ENCODE data around the gene SEMA4G.
"Not testable (repeated sequence)": the region's sequence is repeated elsewhere in the genome, so short reads cannot be mapped to it uniquely, and the experiment has no call there.

SEMA4G gene

GRCh38 chr10:100972115-100972903, 3.0 kb downstream of the SEMA4G start:
- no peak for DNase-seq

- no peak for DNase-seq
Measured at GRCh38 chr10:100972904-100973535, 3.7 kb downstream of the SEMA4G start.

GRCh38 chr10:100975397-100975796, 6.1 kb downstream of the SEMA4G start:
- DNase-seq: not testable (repeated sequence)

- DNase-seq: no peak
Measured at GRCh38 chr10:100976906-100977305, 7.6 kb downstream of the SEMA4G start.

GRCh38 chr10:100977436-100977835, 8.1 kb downstream of the SEMA4G start:
- DNase-seq: no peak

GRCh38 chr10:100978121-100978900, 9.0 kb downstream of the SEMA4G start:
- DNase-seq: no peak

GRCh38 chr10:100978901-100979195, 9.5 kb downstream of the SEMA4G start:
- no peak for DNase-seq

GRCh38 chr10:100979791-100980272, 10.5 kb downstream of the SEMA4G start:
- no peak for DNase-seq

- no peak for DNase-seq
Measured at GRCh38 chr10:100980311-100980710, 11.0 kb downstream of the SEMA4G start.

- DNase-seq: no peak
Measured at GRCh38 chr10:100980711-100981110, 11.4 kb downstream of the SEMA4G start.

GRCh38 chr10:100981178-100981772, 12.0 kb downstream of the SEMA4G start:
- DNase-seq: no peak

- DNase-seq: no peak
Measured at GRCh38 chr10:100982916-100983830, 13.9 kb downstream of the SEMA4G start.

GRCh38 chr10:100983868-100984671, 14.8 kb downstream of the SEMA4G start:
- no peak for DNase-seq

- no peak for DNase-seq
Measured at GRCh38 chr10:100984672-100985177, 15.4 kb downstream of the SEMA4G start.

- no peak for DNase-seq
Measured at GRCh38 chr10:100985336-100985735, 16.0 kb downstream of the SEMA4G start.

- DNase-seq: no peak
Measured at GRCh38 chr10:100986623-100986951, 17.3 kb downstream of the SEMA4G start.

- peak; percentile 78 for DNase-seq
Measured at GRCh38 chr10:100986952-100987684, 17.8 kb downstream of the SEMA4G start, which contains the start of the genes MRPL43 and TWNK. Gene MRPL43 (minus strand): TSS chr10:100987497. CDS start chr10:100987443, 54 bp downstream. Gene TWNK (plus strand): TSS chr10:100987543. CDS start chr10:100988211, 668 bp downstream.

GRCh38 chr10:100987685-100988049, 18.4 kb downstream of the SEMA4G start:
- no peak for DNase-seq

- DNase-seq: no peak
Measured at GRCh38 chr10:100988166-100988565, 18.9 kb downstream of the SEMA4G start.

GRCh38 chr10:100989088-100989487, 19.8 kb downstream of the SEMA4G start:
- no peak for DNase-seq
